Epidermal melanocyte (primary cell): ENCODE measurements around the gene PIK3AP1.
"Not testable (repeated sequence)": the region's sequence is repeated elsewhere in the genome, so short reads cannot be mapped to it uniquely, and the experiment has no call there.

Source experiments
- DNase-seq: peaks from one replicate; pipeline ENCODE4 v3.0.0; 2011; ENCODE audit warnings: low spot score; ENCODE audit not compliant: insufficient read length

The PIK3AP1 gene

DNA sequence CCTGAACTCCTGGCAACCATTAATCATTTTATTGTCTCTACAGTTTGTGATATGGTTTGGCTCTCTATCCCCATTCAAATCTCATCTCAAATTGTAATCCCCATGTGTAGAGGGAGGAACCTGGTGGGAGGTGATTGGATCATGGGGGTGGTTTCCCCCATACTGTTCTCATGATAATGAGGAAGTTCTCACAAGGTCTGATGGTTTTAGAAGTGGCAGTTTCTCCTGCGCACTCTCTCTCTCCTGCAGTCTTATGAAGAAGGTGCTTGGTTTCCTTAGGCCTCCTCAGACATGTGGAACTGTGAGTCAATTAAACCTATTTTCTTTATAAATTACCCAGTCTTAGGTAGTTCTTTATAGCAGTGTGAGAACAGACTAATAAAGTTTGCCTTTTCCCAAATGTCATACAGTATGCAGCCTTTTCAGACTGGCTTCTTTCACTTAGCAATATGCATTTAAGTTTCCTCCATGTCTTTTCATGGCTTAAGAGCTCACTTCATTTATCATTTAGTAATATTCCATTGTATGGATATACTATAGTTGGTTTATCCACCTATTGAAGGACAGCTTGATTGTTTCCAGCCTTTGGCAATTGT lies 17.1 kb upstream of the PIK3AP1 start:
- not testable (repeated sequence) for DNase-seq

DNA sequence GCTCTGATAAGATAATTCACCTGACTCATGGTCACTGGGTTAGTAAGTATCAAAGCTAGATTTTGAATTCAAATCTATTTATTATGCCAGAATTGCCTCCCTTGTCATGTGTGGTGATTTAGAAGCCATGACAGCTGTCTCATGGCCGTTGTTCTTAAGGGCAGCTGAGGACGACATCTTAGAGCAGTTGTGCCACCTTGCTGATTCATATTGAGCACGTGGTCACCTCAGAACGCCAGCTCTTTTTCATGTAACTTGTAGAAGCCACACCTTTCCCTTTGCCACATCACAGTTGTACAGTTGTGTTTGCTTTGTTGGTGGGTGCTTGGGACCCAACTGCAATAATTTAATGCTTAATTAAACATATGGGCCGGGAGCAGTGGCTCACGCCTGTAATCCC lies 4.3 kb upstream of the PIK3AP1 start:
- DNase-seq, result no peak

DNA sequence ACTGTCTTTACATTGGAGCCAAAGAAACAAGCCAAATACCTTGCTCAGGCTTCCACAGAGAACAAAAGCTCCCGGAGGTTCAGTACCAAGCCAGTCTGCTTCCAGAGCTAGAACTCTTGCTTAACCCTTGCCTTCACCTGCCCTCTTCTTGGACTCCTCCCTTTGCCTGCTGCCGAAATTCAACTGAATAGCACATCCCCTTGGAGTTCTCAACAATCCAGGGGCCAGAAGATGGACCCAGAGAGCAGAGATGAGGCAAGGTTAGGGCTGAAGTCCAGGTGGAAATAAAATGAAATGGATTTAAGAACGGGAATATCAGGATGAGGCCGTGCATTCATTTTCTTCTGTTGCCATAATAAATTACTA lies 876 bp upstream of the PIK3AP1 start:
- DNase-seq, result no peak

GRCh38 chr10:96719850-96720421 lies 378 bp downstream of the PIK3AP1 start:
- DNase-seq, result no peak

- DNase-seq, result no peak
Observed at GRCh38 chr10:96719200-96719599, 1.1 kb downstream of the PIK3AP1 start.

- no peak for DNase-seq
Observed at GRCh38 chr10:96718304-96718990, 1.9 kb downstream of the PIK3AP1 start.

DNA sequence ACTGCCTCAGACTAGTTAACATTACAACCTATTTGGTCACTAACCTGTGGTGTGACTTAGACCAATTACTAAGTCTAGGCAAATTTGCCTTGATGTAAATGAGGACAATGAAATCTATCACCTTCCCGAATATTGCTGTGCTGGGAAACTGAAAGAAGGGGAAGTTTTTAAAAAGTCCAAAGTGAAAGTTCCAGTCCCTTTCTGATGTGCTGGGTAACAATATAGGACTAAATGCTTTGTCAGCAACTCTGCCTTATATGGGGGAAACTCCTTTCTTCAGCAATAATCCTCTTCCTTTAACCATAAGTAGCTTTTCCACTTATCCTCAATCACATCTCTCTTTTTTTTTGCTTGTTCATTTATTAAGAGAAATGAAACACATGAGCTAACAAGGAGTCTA lies 3.9 kb downstream of the PIK3AP1 start:
- no peak for DNase-seq

- DNase-seq, result no peak
Observed at GRCh38 chr10:96714746-96715255, 5.5 kb downstream of the PIK3AP1 start.

DNA sequence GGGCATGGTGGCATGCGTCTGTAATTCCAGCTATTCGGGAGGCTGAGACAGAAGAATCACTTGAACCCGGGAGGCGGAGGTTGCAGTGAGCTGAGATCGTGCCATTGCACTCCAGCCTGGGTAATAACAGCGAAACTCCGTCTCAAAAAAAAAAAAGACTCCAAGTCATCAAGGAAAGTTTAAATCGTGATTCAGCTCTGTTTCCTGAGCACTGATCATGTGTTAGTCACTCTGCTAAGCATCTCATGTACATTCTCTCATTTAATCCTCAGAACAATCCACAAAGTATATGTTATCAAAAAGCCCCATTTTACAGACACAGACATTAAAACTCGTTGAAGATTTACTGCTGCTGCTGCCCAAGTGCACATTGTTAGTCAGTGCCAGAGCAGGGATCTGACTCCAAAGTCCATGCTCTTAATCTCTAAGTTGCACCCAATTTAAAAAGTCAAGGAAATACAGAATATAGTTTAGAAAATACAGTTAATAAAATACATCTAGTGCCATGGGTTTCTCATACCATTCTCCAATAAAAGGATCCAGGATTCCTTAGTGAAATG lies 6.2 kb downstream of the PIK3AP1 start:
- DNase-seq, result no peak

DNA sequence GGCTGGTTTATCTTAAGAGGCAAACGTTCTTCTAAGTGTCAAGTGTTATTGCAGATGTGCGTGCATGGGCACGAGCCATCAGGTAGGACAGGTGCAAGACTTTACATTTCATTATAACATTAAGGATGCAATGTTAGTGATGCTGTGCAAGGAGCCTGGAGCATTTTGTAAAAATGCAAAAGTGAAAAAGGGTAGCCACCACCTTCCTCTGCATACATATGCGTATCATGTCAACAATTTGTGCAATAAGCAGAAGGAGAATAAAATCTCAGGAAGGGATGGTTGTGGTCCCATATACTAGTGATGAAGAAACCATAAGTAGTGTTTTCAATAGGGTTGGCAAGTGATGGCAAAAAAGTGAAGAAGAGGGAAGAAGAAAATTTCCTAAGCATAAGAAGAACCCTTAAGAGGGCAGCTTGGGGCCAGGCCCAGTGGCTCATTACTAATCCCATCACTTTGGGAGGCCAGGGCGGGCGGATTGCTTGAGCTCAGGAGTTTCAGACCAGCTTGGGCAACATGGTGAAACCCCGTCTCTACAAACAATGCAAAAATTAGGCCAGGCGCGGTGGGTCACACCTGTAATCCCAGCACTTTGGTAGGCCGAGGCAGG lies 7.5 kb downstream of the PIK3AP1 start:
- no peak for DNase-seq

DNA sequence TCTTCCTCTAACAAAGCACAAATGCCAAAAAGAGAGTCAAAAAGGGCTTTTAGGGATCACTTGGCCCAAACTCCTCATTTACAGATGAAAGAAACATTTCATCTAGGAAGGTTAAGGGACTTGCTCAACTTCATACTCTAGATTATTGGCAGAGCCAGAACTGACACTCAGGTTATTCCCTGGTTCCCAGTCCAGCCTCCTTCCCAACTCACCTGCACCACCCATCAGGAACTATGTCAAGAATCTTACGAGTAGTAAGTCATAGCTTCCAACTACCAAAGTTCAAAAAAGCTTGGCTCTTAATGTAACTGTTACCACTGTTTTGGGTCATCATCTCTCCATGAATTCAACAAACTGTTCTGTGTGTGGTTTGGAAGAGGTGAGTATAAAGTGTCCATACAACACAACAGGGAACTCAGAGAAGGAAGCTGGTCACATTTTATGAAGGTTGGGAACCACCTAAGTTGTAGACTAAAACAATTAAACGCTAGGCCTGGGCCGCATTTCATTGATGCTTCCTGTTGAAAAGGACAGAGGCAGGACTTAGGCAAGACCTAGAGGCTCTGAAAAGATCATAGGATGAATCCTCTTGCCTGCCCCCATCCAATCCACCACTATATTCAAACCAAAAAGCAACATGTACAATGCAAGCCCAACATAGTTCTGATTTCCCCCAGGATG lies 9.1 kb downstream of the PIK3AP1 start:
- no peak for DNase-seq

DNA sequence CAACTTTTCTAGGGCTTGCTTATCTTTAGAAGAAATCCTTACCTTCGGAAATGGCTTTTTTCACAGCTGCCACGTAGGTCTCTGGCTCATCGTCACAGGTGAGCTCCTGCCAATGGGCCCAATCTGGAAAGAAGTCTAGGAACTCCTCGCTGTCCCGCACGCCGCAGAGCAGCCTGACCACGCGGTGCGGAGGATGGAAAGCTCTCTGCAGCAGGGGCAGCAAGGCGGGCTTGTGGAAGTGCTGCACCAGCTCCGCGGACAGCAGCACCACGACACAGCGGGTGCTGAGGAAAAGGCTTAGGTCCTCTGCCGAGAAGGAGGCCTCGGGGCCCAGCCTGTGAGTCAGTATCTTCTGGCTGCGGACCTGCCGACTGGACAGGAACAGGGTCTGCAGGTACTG lies 10.8 kb downstream of the PIK3AP1 start:
- DNase-seq, result no peak

- no peak for DNase-seq
Observed at GRCh38 chr10:96708996-96709395, 11.3 kb downstream of the PIK3AP1 start.

- no peak for DNase-seq
Observed at GRCh38 chr10:96708456-96708855, 11.9 kb downstream of the PIK3AP1 start.

GRCh38 chr10:96706331-96706853 lies 13.9 kb downstream of the PIK3AP1 start:
- no peak for DNase-seq

DNA sequence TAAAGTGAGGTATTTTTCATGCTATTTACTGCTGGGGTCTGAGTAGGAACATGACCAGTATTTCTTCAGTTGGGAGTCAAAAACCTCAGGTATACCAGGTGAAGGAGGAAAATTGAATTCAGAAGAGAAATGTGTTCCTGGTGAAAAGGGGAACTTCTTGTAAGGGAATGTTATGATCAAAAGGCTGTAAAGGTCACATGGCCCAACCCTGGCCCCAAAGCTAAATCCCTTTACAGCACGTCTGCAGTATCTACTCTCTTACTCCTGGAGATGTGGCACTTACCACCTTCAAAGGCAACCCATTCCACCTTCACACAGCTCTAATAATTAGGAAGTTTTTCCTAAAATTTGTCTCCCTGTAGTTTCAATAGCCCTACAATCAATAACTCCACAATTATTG lies 15.2 kb downstream of the PIK3AP1 start:
- no peak for DNase-seq

- DNase-seq, result no peak
Observed at GRCh38 chr10:96704563-96704962, 15.8 kb downstream of the PIK3AP1 start.

DNA sequence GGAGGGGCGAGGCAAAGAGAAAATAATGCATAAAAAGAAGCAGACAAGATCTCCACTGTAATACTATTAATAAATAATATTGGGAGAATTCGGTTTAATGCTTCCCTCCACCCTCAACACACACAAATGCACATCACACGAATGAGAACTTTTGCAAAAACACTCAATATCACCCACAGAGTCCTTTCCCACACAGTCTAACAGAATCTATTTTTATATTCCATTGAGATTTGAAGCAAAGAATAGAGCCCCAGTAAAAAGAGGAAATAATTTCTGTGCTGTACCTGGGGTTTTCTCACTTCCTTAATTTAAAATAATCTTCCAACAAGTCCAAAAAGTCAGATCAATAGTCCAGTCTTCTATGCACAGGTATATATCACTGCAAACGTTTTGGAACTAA lies 17.0 kb downstream of the PIK3AP1 start:
- no peak for DNase-seq

GRCh38 chr10:96701265-96701664 lies 19.0 kb downstream of the PIK3AP1 start:
- DNase-seq, result no peak

DNA sequence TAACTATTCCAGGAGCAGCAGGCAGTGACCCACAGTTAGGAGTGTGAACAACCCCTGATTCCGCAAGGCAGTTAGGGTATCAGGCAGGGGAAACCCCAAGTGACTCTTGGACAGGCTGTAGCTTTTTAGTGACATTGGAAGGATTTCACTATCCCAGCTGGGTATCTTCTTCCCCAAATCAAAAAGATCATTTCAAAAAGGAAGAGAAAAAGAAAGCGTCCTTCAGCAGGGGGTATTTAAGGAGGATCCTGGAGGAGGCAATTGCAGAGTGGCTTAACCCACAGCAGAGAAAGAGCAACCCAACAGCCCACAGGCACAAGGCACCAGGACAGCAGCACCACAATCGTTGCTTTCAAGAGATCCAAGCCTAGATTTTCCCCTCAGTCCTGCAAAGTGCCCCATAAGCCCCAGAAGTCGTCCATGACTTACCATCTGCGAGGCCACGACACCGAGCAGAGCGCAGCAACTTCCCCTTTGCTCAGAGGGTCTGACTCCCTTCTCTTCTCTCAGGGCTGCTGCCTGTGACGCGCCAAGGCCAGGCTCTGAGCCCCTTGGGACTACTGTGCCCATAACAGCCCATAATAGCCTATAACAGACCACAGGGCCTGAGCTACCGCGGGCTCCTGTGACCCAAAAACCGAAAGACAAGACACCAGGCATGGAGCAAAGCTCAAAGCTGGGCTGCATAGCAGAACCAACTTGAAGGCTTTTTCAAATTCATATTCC lies 19.8 kb downstream of the PIK3AP1 start:
- DNase-seq, result no peak

DNA sequence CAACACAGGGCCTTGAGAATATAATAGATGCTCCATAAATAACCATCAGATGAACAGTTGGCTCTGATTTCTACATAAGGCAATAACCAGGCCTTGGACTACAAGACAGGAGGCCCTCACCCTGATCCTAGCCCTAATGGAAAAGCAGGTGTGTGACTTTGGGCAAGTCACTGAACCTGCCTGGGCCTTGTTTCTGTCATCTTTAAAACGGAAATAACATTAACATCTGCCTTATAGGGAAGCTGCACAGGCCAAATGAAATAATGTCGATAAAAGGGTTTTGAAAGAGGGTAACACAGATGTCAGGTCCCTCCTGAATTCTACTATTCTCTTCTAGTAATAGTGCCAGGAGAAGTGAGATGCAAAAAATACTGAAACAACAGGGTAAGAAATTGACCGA lies 20.7 kb downstream of the PIK3AP1 start:
- DNase-seq, result no peak
